ENCODE data around the gene FLRT1.

FLRT1 gene

GRCh38 chr11:64035576-64035975, at the start of gene FLRT1:
Gene FLRT1, plus strand, starts transcription at chr11:64035931. Its CDS starts 80,337 bp downstream, at chr11:64116268.
- DNase-seq = no peak

GRCh38 chr11:63986156-63986931, 49.4 kb upstream of the FLRT1 start, which contains the start of gene OTUB1:
Gene OTUB1, plus strand, starts transcription at chr11:63986438. Its CDS starts 19 bp downstream, at chr11:63986457.
- DNase-seq = peak; percentile 84 to 86

DNA sequence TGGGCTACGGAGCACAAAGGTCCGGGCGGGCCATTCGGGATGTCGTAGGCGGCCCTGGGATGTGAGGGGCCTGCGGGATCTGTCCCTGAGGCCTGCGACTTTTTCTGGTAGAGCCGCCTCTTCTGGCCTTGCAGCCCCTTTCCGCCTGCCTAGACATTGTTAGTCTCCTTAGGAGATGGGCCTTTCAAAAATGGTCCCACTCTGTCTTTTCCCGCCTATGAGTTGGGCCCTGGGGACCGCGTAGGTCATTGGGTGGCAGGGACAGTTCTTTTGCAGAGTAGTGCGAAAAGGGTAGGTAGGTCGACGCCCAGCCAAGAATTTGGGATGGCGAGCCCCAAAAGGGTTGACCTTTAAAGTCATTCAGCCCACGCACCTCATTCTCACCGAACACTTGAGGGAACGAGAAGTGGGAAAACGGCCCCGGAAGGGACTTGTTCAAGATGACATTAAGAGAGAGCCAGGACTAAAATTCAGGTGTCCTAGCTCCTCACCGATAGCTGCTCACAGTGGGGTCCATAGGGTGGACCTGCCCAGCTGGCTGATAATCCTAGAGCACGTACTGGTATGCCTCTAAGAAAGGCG, 48.7 kb upstream of the FLRT1 start:
- no peak for DNase-seq

GRCh38 chr11:63991558-63991957, 44.2 kb upstream of the FLRT1 start:
- no peak for DNase-seq

GRCh38 chr11:63993100-63993499, 42.6 kb upstream of the FLRT1 start:
- DNase-seq = no peak

GRCh38 chr11:63993993-63994392, 41.7 kb upstream of the FLRT1 start:
- DNase-seq = no peak

GRCh38 chr11:63996512-63996911, 39.2 kb upstream of the FLRT1 start:
- DNase-seq = no peak

DNA sequence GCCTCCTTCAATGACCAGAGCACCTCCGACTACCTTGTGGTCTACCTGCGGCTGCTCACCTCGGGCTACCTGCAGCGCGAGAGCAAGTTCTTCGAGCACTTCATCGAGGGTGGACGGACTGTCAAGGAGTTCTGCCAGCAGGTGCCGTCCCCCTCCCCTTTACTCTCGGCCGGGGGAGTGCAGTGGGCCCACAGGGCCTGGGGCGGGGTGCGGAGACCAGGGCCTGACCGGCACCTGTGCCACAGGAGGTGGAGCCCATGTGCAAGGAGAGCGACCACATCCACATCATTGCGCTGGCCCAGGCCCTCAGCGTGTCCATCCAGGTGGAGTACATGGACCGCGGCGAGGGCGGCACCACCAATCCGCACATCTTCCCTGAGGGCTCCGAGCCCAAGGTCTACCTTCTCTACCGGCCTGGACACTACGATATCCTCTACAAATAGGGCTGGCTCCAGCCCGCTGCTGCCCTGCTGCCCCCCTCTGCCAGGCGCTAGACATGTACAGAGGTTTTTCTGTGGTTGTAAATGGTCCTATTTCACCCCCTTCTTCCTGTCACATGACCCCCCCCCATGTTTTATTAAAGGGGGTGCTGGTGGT, 38.5 kb upstream of the FLRT1 start:
- DNase-seq = no peak

DNA sequence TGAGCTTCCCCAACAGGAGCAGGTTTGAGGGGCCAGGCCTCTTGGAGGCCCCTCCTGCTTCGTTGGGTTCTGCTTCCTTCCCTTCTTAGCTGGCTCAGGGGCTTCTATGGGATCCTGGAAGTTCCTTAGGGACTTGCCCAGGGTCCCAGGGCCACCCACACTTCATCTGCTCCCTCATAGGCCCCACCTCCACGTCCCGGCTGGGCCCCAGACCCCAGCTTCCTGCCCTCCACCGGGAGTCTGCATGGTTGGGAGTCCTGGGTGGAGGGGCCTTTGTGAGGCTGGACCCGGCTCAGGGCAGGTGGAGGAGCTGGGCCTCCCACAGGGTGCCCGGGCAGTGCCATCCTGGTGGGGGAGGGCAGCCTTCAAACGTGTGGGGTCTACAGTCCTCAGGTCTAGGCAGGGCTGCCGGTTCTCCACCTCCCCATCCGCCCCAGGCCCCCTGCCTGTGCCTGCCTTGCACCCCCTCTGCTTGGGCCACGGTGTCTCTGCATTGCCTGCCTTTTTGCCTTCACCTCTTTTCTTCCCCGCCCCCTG, 37.9 kb upstream of the FLRT1 start:
- no peak for DNase-seq

GRCh38 chr11:63998558-63999348, 37.0 kb upstream of the FLRT1 start:
- no peak for DNase-seq

- peak; percentile 72 to 74 for DNase-seq
Observed at GRCh38 chr11:63999349-64000025, 36.2 kb upstream of the FLRT1 start.

GRCh38 chr11:64000026-64000739, 35.5 kb upstream of the FLRT1 start:
- peak; percentile 67 to 68 for DNase-seq

GRCh38 chr11:64000740-64001483, 34.8 kb upstream of the FLRT1 start:
- DNase-seq = no peak

DNA sequence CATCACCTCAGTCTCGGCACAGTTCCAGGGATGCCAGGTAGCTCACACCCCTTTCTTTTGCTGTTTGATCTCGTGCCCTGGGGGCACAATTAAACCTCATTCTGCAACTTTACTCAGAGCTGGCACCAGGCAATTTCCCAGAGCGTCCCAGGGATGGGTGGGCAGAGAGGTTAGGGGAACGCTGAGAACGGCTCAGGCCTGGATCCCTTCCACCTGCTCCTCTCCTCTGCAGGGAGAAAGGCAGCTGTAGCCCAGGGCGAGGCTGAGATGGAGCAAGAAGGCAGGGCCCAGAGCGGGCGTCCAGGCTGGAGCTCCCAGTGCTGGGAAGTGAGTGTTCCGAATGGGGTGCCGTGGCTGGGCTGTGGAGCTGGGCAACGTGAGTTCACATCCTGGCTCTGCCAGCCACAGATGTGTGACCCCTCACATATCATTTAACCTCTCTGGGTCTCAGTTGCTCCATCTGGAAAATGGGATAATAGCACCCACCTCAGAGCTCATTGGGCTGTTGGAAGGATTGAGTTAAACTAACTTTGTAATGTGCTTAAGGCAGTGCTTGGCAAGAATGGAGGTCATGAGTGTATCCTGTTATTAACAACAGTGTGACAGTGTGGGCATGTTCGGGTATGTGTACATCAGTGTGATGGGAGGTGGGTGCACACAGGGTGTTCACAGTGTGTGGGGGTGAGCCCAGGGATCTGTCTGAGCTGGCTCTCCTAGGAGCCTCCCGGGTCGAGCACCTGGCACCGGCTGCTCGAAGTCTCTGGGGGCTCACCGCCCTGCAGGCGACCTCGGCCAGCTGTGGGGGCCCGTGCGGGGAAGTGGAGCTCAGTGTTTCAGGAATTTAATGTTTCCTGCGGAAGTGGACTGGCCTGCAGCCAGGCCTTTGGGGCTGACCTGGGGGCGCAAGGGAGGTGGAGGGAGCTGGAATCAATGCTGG, 34.0 kb upstream of the FLRT1 start:
- DNase-seq = no peak

GRCh38 chr11:64003807-64004589, 31.7 kb upstream of the FLRT1 start:
- no peak for DNase-seq

DNA sequence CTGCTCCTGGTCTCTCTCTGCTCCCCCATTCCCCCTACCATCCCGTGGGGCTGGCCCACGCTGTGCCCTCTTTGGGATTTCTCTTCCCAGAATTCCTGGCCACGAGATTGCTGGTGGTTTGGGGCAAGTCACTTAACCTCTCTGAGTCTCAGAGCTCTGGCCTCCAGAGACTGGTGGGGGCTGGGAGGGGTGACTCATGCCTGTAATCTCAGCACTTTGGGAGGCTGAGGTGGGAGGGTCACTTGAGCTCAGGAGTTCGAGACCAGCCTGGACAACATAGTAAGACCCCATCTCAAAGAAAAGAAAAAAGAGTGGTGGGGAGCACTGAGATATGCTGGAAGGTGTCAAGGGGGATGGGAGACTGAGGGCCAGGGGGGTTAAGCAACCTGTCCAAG, 31.1 kb upstream of the FLRT1 start:
- no peak for DNase-seq

DNA sequence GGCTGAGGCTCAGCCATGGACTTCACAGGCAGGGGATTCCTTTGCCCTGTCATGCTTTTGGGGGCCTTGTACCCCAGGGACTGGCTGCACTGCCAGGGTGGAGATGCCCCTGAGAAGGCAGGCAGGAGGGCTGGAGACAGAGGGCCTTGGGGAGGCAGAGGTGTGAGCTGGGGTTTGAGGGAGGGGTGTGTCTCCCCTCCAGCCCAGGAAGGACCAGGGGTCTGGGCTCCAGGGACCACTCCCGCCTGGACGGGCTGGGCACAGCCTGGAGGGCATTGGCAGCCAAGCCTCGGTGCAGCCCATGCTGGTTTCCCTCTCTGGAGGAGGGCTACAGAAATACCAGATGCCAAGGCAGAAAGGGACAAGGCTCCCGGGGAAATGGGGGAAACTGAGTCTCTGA, 30.0 kb upstream of the FLRT1 start:
- DNase-seq = no peak

GRCh38 chr11:64006398-64006797, 29.3 kb upstream of the FLRT1 start:
- DNase-seq = no peak

DNA sequence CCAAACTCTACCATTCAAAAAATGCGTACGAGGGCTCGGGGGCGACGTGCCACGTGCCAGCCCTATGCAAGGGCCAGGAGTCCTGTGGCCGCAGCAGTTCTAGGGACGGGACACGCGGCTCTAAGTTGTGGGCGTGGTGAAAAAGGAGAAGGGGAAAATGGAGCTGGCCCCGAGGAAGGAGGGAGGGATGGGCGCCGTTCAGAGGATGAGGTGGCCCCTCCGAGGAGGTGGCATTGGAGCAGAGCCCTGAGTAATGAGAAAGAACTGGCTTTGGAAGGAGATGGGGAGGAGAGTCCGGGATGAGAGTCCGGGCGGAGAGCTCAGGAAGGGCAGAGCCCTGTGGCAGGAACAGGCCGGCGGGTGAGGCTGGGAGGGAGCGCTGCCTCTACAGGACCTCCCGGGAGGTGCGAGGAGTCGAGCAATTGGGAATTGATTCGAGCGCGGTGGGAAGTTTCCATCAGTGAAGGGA, 28.5 kb upstream of the FLRT1 start:
- no peak for DNase-seq

Data from activated CD4-positive, alpha-beta T cell treated with anti-CD3 and anti-CD28 coated beads for 4 hours (primary cell).